B cell (primary cell): ENCODE data around the gene MMAB.

Experiments
- EZH2 ChIP-seq: IDR thresholded peaks from 2 replicates; pipeline ENCODE4 v1.6.1; 2012; ENCODE audit warnings: borderline replicate concordance, low read depth, mild to moderate bottlenecking, moderate library complexity, low read length; ENCODE audit not compliant: insufficient read depth, poor library complexity, severe bottlenecking
- TF ChIP-seq, protein P1 (sequence below): fragments of 200-600 bp; IDR thresholded peaks from one replicate; pipeline ENCODE4 v1.8.0; 2022; ENCODE audit warnings: antibody characterized with exemption, mild to moderate bottlenecking

GRCh38 chr12:109544955-109545531, 28.3 kb downstream of the MMAB start:
- TF ChIP-seq, protein P1, sequence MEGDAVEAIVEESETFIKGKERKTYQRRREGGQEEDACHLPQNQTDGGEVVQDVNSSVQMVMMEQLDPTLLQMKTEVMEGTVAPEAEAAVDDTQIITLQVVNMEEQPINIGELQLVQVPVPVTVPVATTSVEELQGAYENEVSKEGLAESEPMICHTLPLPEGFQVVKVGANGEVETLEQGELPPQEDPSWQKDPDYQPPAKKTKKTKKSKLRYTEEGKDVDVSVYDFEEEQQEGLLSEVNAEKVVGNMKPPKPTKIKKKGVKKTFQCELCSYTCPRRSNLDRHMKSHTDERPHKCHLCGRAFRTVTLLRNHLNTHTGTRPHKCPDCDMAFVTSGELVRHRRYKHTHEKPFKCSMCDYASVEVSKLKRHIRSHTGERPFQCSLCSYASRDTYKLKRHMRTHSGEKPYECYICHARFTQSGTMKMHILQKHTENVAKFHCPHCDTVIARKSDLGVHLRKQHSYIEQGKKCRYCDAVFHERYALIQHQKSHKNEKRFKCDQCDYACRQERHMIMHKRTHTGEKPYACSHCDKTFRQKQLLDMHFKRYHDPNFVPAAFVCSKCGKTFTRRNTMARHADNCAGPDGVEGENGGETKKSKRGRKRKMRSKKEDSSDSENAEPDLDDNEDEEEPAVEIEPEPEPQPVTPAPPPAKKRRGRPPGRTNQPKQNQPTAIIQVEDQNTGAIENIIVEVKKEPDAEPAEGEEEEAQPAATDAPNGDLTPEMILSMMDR, result no peak
- TF ChIP-seq EZH2, result no peak
